HG02938 (cell line): ENCODE measurements around the gene REST.
"Not testable (repeated sequence)": the region's sequence is repeated elsewhere in the genome, so short reads cannot be mapped to it uniquely, and the experiment has no call there.

ENCODE experiments used
- ATAC-seq: cut with Tn5 transposase; IDR thresholded peaks from one replicate; pipeline ENCODE4 v1.9.1; 2021; ENCODE audit warnings: mild to moderate bottlenecking, moderate library complexity; ENCODE audit not compliant: unreplicated experiment

Gene REST

GRCh38 chr4:56908206-56909085, 746 bp downstream of the REST start:
- peak; percentile 48 for ATAC-seq

GRCh38 chr4:56909086-56909894, 1.6 kb downstream of the REST start:
- peak; percentile 33 for ATAC-seq

GRCh38 chr4:56910172-56910967, 2.7 kb downstream of the REST start:
- ATAC-seq: no peak

- ATAC-seq: no peak
These were observed 6.6 kb downstream of the REST start for GRCh38 chr4:56914336-56914735.

GRCh38 chr4:56914977-56915376, 7.3 kb downstream of the REST start:
- not testable (repeated sequence) for ATAC-seq

GRCh38 chr4:56927196-56927595, 19.5 kb downstream of the REST start:
- ATAC-seq: no peak

- no peak for ATAC-seq
These were observed 22.9 kb downstream of the REST start for GRCh38 chr4:56930638-56931037.

- ATAC-seq: no peak
These were observed 24.2 kb downstream of the REST start for GRCh38 chr4:56931924-56932323.

- ATAC-seq: no peak
These were observed 29.6 kb downstream of the REST start for GRCh38 chr4:56937262-56937661.

- ATAC-seq: not testable (repeated sequence)
These were observed 32.1 kb downstream of the REST start for GRCh38 chr4:56939826-56940225.

- ATAC-seq: no peak
These were observed 32.7 kb downstream of the REST start for GRCh38 chr4:56940403-56940802.

- ATAC-seq: no peak
These were observed 33.3 kb downstream of the REST start for GRCh38 chr4:56940971-56941370.

GRCh38 chr4:56941403-56941802, 33.7 kb downstream of the REST start:
- ATAC-seq: no peak

- ATAC-seq: no peak
These were observed 46.2 kb downstream of the REST start for GRCh38 chr4:56953680-56954520.

- ATAC-seq: no peak
These were observed 50.4 kb downstream of the REST start for GRCh38 chr4:56958111-56958517.

GRCh38 chr4:56959100-56959499, 51.4 kb downstream of the REST start:
- no peak for ATAC-seq

- no peak for ATAC-seq
These were observed 53.4 kb downstream of the REST start for GRCh38 chr4:56961107-56961500.

- ATAC-seq: no peak
These were observed 63.7 kb downstream of the REST start for GRCh38 chr4:56971383-56971782.

- no peak for ATAC-seq
These were observed 64.7 kb downstream of the REST start for GRCh38 chr4:56972389-56972788.

GRCh38 chr4:56972809-56973208, 65.1 kb downstream of the REST start:
- no peak for ATAC-seq
